Activated T-cell treated with anti-CD3 and anti-CD28 coated beads, Interleukin-2, amount 50 U/mL, for 24 hours (primary cell): ENCODE measurements around the gene TOLLIP.
A peak's percentile ranks its signal among the peaks of the same experiment; 100 is the strongest.

ENCODE experiments used
- DNase-seq: peaks from one replicate; pipeline ENCODE4 v3.0.0-alpha.2; 2020
- H3K27ac Mint-ChIP-seq: 2 replicates; pipeline ENCODE4 v1.8.0; 2020; ENCODE audit warnings: mild to moderate bottlenecking, mixed read lengths
- H3K27me3 Mint-ChIP-seq: 2 replicates; pipeline ENCODE4 v1.8.0; 2020; ENCODE audit warnings: mixed read lengths
- H3K36me3 Mint-ChIP-seq: 2 replicates; pipeline ENCODE4 v1.8.0; 2020; ENCODE audit warnings: low read depth, mixed read lengths
- H3K4me1 Mint-ChIP-seq: 2 replicates; pipeline ENCODE4 v1.8.0; 2020; ENCODE audit warnings: low read depth, mixed read lengths
- H3K4me3 Mint-ChIP-seq: 2 replicates; pipeline ENCODE4 v1.8.0; 2020; ENCODE audit warnings: mild to moderate bottlenecking, moderate library complexity, mixed read lengths
- H3K9me3 Mint-ChIP-seq: 2 replicates; pipeline ENCODE4 v1.8.0; 2020; ENCODE audit warnings: mixed read lengths

The TOLLIP gene

DNA sequence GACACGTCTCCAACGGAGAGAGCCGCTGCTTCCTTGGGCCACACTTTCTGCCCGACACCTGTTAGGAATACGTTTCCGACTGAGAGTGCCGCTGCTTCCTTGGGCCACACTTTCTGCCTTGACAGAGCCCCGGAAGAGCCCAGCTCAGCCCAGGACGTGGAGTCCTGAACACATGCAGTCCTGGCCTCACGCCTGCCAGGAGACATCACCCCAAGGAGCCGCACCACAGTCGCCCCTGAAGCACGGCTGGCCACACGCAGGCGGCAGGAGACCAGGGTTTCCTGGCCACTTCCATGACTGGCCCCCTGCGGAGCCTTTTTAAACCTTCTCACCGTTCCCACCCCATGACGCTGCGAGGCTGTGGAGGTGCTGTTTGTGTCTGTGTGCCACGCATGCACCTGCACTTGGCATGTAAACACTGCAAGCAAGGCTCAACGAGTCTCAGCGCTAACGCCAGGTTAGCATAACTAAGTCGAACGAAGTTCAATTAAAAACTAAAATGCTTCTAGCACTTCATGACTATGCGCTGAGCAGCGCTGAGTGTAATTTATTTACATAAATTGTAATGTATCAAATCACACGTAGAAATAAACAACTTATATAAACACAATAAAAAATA lies 8.8 kb downstream of the TOLLIP start:
- Mint-ChIP-seq H3K4me1 (peaks cover 41% of the 10 kb centered on the region), H3K36me3 (peaks cover 59% of the 10 kb centered on the region), H3K4me3 (no peak overlapping the region), H3K9me3 (no peaks in the 10 kb centered on the region), H3K27ac (no peak overlapping the region), H3K27me3 (no peaks in the 10 kb centered on the region)
- peak; percentile 14 for DNase-seq

DNA sequence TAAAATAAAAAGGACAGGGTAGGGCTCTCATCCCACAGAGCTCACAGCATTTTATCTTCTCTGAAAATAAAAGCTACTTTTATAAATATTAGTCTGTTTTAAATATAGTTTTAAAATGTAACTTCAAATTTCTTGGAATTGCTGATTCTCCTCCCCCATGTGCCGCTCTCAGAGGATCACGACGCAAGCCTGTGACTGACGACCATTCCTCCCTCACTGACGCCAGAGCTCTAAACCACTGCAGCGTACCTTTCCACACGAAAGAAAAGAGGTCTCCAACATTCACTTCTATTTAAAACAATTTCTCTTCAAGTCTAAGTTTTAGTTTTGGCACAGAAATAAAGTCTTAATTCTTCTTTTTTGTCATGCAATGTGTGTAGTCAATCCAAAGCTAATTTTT lies 9.3 kb downstream of the TOLLIP start:
- Mint-ChIP-seq H3K27me3 (no peaks in the 10 kb centered on the region), H3K4me1 (peaks cover 36% of the 10 kb centered on the region), H3K36me3 (peaks cover 55% of the 10 kb centered on the region), H3K27ac (no peak overlapping the region), H3K9me3 (no peaks in the 10 kb centered on the region), H3K4me3 (no peak overlapping the region)
- no peak for DNase-seq

DNA sequence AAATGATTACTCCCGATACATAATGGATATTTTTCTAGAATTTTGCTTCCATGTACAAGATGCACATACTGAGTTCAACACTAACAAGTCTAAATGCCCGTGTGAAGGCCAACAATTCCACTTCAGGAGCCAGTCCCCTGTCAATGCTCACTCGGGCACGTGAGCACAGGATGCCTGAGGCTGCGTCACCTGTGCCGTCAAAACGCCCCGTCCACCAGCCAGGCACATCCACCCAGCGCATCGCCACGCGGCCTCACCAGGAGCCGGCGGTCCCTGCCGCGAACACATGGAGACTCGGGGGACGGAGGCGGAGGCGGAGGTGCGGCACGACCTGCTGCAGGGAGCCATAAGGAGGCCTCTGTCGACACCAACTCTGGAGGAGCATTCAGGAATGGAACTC lies 9.8 kb downstream of the TOLLIP start:
- Mint-ChIP-seq H3K9me3 (no peaks in the 10 kb centered on the region), H3K36me3 (peaks cover 50% of the 10 kb centered on the region), H3K27ac (no peak overlapping the region), H3K27me3 (no peaks in the 10 kb centered on the region), H3K4me1 (peaks cover 32% of the 10 kb centered on the region), H3K4me3 (no peak overlapping the region)
- DNase-seq = peak; percentile 17

DNA sequence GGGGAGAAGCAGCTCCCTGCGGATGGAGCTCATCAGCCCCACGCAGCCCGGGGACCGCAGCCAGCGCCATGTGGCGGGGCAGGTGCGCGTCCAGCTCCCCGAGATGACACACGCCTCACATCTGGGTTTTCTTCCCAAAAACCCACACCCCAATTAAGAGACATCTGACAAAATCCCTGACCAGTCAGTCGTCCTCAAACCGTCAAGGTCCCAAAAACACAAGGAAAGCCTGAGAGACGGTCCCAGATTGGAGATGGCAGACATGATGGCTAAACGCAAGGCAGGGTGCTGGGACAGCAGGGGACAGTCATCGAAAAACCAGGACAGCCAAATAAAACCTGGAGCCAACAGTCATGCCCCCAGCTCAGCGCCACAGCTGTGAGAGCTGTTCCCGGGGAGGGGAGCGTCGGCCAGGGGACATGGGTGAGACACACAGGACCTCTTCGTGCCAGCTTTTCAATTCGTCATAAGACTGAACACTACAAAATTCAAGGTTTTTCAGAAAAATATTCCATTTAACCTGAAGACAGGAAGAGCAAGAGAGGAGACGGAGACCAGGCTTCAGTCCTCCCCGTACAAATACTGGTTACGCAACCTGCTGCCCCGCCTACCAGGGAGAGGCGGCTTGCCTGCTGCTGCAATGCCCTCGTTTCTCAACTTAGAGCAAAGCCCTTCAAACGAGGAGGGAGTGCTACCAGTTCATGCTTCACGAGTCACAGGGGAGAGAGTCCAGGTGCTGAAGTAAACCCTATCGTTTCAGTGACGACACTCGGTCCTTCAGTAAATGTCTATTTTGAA lies 10.5 kb downstream of the TOLLIP start:
- H3K27ac Mint-ChIP-seq = no peak overlapping the region
- no peak overlapping the region for H3K4me3 Mint-ChIP-seq
- DNase-seq = peak; percentile 12

DNA sequence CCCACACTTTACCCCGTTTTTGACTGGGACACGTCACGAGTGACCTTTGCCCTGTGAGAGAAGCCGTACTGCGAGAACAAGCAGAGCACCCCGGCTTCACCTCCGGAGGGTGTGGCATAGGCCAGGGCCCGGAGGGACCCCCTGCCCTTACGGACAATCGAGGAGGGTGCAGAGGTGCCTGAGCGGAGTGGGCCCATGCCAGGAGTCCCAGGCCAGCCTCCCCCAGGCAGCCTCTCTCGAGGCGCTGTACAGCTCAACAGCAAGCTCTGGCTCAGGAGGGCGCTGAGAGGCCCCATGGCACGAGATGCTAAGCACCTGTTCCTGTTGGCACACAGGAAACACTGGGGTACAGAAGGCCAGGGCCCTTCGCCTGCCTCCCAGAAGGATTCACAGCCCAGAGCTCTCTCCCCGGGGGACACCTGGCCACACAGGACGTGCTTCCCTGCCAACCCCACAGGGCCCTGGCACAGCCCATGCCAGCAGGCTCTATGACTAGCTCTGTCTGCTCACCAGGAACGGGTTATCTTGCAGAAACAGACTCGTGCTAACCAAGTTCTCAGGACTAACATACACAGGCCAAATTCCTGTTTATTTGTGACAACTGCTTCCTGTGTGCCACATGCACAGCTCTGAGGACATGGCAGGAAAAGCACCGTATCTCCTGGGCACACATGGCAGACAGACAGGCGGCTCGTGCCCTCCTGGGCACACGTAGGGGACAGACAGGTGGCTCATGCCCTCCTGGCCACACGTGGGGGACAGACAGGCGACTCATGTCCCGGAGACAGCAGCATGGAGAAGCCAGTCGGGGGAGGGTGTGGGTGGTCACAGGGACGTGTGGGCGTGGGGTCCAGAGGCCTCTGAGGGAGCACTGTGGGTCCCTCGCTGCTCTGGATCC lies 11.6 kb downstream of the TOLLIP start:
- H3K27ac Mint-ChIP-seq = peak overlapping the region; percentile 64
- H3K36me3 Mint-ChIP-seq = peaks cover 44% of the 10 kb centered on the region
- H3K4me3 Mint-ChIP-seq = no peak overlapping the region
- H3K27me3 Mint-ChIP-seq = no peaks in the 10 kb centered on the region
- peak; percentile 25 for DNase-seq
- no peaks in the 10 kb centered on the region for H3K9me3 Mint-ChIP-seq
- peaks cover 20% of the 10 kb centered on the region for H3K4me1 Mint-ChIP-seq

More for the DNA sequence above, 10.5 kb downstream of the TOLLIP start:
- H3K36me3 Mint-ChIP-seq = peaks cover 44% of the 10 kb centered on the region
- peaks cover 27% of the 10 kb centered on the region for H3K4me1 Mint-ChIP-seq
- H3K9me3 Mint-ChIP-seq = no peaks in the 10 kb centered on the region
- no peaks in the 10 kb centered on the region for H3K27me3 Mint-ChIP-seq

DNA sequence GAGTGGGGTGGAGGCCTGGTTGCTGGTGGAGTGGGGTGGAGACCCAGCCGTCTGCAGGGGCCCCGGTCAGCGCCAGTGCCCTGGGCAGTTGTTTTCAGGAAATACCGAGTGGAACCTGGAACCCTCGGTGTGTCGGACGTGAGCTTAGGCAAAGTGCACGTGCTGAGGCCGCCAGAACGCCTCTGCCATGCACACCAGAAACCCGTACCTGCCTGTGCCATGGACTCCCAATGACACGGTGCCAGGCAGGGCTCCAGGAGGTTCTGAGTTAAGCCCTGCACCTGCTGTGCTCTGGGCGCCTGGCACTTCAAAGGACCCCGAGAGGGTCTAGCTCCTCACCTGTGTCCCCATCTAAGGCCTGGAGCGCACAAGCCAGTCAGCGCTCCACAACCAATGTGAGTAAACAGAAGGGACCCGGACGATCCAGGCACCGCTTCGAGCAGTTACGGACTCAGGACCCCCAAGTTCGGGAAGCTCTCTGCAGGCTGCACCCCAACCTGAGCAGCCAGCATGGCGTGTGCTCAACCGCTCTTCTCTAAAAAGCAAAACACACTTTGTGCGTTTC lies 12.3 kb downstream of the TOLLIP start:
- peak; percentile 11 for DNase-seq
- peaks cover 45% of the 10 kb centered on the region for H3K36me3 Mint-ChIP-seq
- H3K9me3 Mint-ChIP-seq = no peaks in the 10 kb centered on the region
- no peaks in the 10 kb centered on the region for H3K27me3 Mint-ChIP-seq
- no peak overlapping the region for H3K4me3 Mint-ChIP-seq
- peaks cover 15% of the 10 kb centered on the region for H3K4me1 Mint-ChIP-seq
- H3K27ac Mint-ChIP-seq = no peak overlapping the region

DNA sequence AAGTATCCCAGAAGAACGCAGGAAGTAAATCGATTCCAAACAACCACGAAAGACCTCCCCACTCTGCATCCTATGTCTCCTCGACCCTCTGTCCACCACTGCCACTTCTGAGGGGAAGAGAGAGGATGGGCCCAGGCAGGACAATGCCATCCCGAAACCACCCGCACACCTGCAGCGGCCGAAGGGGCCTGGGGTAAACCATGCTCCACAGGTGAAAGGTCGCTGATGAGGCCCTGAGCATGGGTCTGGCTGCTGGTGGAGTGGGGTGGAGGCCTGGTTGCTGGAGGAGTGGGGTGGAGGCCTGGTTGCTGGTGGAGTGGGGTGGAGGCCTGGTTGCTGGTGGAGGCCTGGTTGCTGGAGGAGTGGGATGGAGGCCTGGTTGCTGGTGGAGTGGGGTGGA lies 13.1 kb downstream of the TOLLIP start:
- peaks cover 49% of the 10 kb centered on the region for H3K36me3 Mint-ChIP-seq
- no peak overlapping the region for H3K27ac Mint-ChIP-seq
- no peak overlapping the region for H3K4me3 Mint-ChIP-seq
- DNase-seq = no peak
- no peaks in the 10 kb centered on the region for H3K9me3 Mint-ChIP-seq
- peaks cover 9% of the 10 kb centered on the region for H3K4me1 Mint-ChIP-seq
- no peaks in the 10 kb centered on the region for H3K27me3 Mint-ChIP-seq

DNA sequence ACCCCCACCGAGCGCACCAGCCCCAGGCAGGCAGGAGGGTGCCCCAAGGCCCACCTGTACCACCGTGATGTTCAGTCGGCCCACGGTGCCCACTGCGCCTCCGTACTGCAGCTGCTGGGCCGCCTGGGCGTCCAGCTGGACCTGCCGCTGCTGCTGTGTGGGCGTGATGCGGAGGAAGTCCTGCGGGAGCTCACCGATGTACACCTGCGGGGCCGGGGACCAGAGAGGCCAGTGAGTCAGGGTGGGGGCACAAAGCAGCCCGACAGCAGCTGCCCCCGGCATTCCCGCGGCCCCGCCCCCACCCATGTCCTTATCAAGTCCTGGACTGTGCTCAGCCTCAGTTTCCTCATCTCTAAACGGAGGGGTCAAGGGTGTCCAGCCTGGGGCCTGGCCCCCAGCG lies 13.8 kb downstream of the TOLLIP start:
- peaks cover 9% of the 10 kb centered on the region for H3K4me1 Mint-ChIP-seq
- no peak overlapping the region for H3K27ac Mint-ChIP-seq
- H3K9me3 Mint-ChIP-seq = no peaks in the 10 kb centered on the region
- no peaks in the 10 kb centered on the region for H3K27me3 Mint-ChIP-seq
- H3K36me3 Mint-ChIP-seq = peaks cover 51% of the 10 kb centered on the region
- no peak for DNase-seq
- H3K4me3 Mint-ChIP-seq = no peak overlapping the region

DNA sequence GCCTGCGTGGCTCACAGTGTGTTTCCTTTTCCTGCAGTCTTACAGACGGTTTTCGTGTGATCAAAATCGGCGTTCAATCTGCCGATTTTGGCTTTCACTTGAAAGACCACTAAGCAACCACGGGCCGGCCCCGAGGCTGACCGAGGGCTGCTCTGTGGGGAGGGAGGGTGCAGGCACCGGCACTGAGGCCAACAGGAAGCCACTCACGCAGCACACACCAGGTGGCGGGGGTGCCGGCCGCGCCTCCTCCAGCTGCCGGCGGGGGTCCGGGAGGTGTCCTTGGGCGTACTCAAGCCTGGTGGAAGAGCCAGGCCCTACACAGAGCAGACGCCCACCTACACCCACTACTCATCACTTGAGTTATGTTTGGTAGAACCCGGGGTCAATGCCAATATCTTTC lies 14.3 kb downstream of the TOLLIP start:
- H3K4me1 Mint-ChIP-seq = peaks cover 4% of the 10 kb centered on the region
- H3K9me3 Mint-ChIP-seq = no peaks in the 10 kb centered on the region
- no peak for DNase-seq

DNA sequence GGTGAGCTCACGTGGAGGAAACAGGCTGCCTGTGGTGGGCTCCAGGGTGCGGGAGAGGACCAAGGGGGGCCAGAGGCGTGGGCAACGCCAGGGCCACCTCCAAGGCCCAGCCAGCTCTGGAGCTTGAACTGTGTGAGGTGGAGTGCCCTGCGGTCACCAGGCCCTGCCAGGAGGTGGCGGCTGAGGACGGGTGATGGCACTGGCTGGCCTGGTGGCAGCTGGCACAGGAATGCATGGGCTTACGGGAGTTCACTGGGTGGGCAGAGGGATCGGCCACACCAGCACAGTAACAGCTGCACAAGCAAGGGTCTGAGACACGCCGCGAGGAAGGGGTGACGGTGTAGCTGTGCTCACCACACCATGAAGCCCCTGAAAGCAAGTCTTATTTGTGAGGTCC lies 15.8 kb downstream of the TOLLIP start:
- Mint-ChIP-seq H3K9me3 (no peaks in the 10 kb centered on the region), H3K27ac (no peak overlapping the region), H3K36me3 (peaks cover 56% of the 10 kb centered on the region), H3K27me3 (no peaks in the 10 kb centered on the region), H3K4me3 (no peak overlapping the region), H3K4me1 (peaks cover 3% of the 10 kb centered on the region)
- no peak for DNase-seq

More for the DNA sequence above, 14.3 kb downstream of the TOLLIP start:
- H3K27me3 Mint-ChIP-seq = no peaks in the 10 kb centered on the region
- H3K4me3 Mint-ChIP-seq = no peak overlapping the region
- no peak overlapping the region for H3K27ac Mint-ChIP-seq
- H3K36me3 Mint-ChIP-seq = peaks cover 51% of the 10 kb centered on the region

DNA sequence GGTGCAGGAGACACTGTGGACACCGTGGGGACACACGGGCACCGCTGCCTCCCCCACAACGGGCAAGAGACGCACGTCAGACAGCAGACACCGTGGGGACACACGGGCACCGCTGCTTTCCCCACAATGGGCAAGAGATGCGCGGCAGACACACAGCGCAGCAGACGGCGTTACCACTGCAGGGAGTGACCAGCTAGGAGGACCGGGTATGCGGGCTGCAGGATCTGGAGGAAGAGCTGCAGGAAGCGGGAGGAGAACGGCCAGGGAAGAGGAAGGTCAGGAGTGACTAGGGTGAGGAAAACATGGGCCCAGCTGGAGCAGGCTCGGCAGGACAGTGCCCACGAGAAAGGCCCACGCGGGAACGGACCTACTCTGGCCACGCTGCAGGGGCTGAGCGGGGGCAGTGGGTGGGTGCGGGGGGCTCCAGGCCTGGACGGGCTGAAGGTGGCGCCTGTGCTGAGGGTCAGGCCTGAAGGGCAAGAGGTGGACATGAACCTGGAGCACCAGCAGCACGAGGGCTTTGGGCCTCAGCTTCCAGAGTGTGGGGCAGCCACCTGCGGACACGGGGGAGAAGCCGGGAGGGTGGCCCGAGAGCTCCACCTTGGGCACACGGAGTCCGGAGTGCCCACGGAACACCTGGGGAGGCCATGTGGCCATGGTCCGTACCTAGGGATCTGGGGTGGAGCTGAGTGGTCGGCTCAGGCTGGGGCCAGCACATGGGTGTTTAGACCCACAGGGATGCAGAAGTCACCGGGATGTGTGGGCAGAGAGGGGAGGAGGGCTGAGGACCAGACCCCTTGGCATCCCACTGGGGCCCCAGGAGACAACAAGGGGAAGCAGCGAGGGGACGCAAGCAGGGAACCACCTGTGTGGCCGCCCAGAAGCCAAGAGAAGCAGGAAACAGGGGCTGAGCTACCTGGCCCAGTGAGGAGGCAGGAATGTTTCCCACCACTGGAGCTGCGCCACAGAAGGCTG lies 16.5 kb downstream of the TOLLIP start:
- H3K27ac Mint-ChIP-seq = no peak overlapping the region
- no peaks in the 10 kb centered on the region for H3K27me3 Mint-ChIP-seq
- peaks cover 56% of the 10 kb centered on the region for H3K36me3 Mint-ChIP-seq
- no peak for DNase-seq
- H3K4me1 Mint-ChIP-seq = peaks cover under 1% of the 10 kb centered on the region
- no peaks in the 10 kb centered on the region for H3K9me3 Mint-ChIP-seq
- H3K4me3 Mint-ChIP-seq = no peak overlapping the region

DNA sequence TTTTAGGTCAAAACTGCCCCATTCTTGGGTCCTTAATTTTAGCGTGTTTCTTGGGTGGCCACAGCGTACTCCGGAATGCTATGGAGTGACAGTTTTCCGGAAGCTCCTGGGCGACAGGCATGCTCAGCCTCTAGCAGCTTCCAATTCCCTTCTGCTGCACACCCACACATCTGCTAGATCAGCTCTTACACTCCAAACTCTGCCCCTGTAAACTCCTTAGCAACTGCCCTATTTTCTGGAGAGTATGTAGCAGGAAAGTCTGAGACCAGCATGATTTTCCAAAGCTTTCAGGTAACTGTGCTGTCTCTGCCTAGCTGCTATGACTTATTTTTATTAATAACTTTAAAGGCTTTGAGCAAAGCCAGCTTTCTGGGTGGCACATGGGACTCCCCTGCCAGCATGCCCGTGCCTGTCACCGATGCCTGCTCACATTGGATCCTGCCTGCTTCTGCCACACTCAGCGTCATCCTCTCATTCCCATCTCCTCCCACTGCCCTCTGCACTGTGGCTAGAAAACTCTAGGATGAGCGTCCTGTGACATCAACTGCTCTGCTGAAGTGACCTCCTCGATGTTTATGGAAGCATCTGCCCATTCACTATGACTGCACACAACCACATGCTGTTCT lies 17.3 kb downstream of the TOLLIP start:
- no peaks in the 10 kb centered on the region for H3K9me3 Mint-ChIP-seq
- no peak overlapping the region for H3K4me3 Mint-ChIP-seq
- no peaks in the 10 kb centered on the region for H3K27me3 Mint-ChIP-seq
- no peak for DNase-seq
- no peaks in the 10 kb centered on the region for H3K4me1 Mint-ChIP-seq
- H3K36me3 Mint-ChIP-seq = peaks cover 56% of the 10 kb centered on the region
- H3K27ac Mint-ChIP-seq = no peak overlapping the region

DNA sequence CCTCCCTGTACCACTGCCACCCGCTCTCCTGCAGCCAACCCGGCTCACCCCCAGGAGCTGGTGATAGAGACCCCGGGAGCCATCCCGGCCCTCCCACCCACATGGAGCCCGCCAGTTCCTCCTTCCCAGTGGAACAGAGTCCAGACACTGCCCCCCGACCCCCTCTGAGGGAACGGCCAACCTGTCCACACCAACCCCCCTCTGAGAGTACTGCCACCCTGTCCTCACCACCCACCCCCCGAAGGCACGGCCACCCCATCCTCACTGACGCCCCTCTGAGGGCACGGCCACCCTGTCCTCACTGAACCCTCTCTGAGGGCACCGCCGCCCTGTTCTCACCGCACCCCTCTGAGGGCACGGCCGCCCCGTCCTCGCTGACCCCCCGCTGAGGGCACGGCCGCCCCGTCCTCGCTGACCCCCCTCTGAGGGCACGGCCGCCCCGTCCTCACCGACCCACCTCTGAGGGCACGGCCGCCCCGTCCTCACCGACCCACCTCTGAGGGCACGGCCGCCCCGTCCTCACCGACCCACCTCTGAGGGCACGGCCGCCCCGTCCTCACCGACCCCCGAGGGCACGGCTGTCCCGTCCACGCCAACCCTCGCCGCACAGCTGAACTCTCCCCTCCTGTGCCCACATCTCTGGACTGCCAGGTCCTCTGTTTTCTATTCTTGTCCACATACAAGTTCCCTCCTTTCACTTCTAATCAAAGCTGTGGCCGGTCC lies 18.0 kb downstream of the TOLLIP start:
- no peak for DNase-seq
- Mint-ChIP-seq H3K36me3 (peaks cover 63% of the 10 kb centered on the region), H3K27ac (no peak overlapping the region), H3K9me3 (no peaks in the 10 kb centered on the region), H3K27me3 (no peaks in the 10 kb centered on the region), H3K4me3 (no peak overlapping the region), H3K4me1 (no peaks in the 10 kb centered on the region)
